Left colon (tissue), 2 donors: ENCODE data around the gene ETFA. TPM values are rescaled to one million over a fixed set of nuclear protein-coding genes. Genes with fewer than 3 reads are reported as not detected.

Experiments used
- ATAC-seq: fragments of 200-7000 bp; cut with Tn5 transposase; one replicate; pipeline ENCODE4 v1.9.1; 2020; ENCODE audit warnings: mild to moderate bottlenecking, moderate library complexity
- DNase-seq, 2 donors: peaks; one replicate each; pipeline ENCODE4 v3.0.0-alpha.2; 2020
- intact Hi-C, 2 donors: fragments of 100-400 bp; cut with DNase I in 1 of 2; cut with micrococcal nuclease in 1 of 2; formaldehyde crosslinking; loops; one replicate each; pipeline versions ENCODE4 v1.11.2 to v1.14.0; 2022; cut with DNase I, micrococcal nuclease
- long read RNA-seq: library from polyadenylated mRNA; unstranded; transcript quantifications from one replicate; pipeline ENCODE4 v2.0.0, GENCODE V29; 2021
- total RNA-seq, 2 donors: library from RNA; stranded (reverse); fragmentation: NEBNext Ultra II Directional; extraction: Animal tissue kit (Norgen Biotek cat#: 25700); gene quantifications; one replicate each; pipeline ENCODE4 v1.2.1, GENCODE V29; 2021
- donor health status: DM: no; HTN: no; CAD: no.
- donor health status: DM: yes; HTN: yes; CAD: no.

ETFA gene
- total RNA-seq, result 100 to 1,000 TPM; 271 to 289 TPM
- long read RNA-seq, transcript ETFA-203 (12 exons, 2,287 nt), result major isoform, 291 of 387 reads
- long read RNA-seq, transcript ETFA-202 (11 exons, 1,346 nt), result minor isoform, 37 of 387 reads
- long read RNA-seq, partial matches to known transcripts, result 18 of 387 reads
- long read RNA-seq, other reads (novel, unspliced or antisense), result 34 of 387 reads

GRCh38 chr15:76311100-76311953 is at the start of gene ETFA:
TSS of gene ETFA (minus strand) at chr15:76311469. CDS start at chr15:76311388, 81 bp downstream.
- ATAC-seq (peak; percentile 97), DNase-seq (peak; percentile 98 to 99)
- intact Hi-C loops, result no loop called here

DNA sequence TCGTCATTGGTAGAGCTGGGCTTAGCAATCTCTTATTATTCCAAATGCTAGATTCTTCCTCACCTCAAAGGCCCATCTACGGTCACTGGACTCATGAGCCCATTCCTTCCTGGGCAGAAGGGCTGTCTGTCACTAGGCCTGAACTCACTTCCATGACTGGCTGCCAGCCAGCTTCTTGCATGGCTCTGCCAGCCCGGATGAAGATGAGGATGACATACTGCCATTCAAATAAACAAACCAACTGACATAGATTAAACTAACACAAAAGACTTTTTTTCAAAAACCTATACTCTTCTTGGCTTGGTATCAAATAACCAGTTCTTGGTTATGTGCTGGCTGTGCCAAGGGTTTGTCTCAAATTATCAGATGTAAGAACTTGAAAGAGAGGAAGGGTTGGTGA is 49.1 kb upstream of the ETFA start:
- intact Hi-C loops, result no loop called here
- DNase-seq (no peak), ATAC-seq (no peak)

DNA sequence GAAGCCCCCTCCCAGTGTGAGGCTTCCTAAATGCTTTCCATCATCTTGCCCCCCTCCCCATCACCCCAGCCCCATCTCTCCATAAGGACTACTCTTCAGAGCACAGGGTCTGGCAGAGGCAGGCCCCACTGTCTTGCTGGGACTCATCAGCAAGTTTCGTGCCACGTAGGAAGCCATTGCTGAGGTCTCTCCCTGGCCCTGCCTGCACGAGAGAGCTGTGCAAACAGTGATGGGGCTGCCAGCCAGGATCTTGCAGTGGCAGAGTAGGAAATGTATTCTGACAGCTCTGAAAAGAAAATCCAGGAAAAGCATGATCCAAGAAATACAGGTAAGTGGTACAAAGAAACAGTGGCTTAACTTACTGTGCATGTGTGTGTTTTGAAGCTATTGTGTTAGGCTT is 47.9 kb upstream of the ETFA start:
- no peak for DNase-seq
- peak; percentile 56 for ATAC-seq
- intact Hi-C loops, result no loop called here

GRCh38 chr15:76358453-76358852 is 47.2 kb upstream of the ETFA start:
- DNase-seq, result no peak
- ATAC-seq, result peak; percentile 84
- intact Hi-C loops, result no loop called here

DNA sequence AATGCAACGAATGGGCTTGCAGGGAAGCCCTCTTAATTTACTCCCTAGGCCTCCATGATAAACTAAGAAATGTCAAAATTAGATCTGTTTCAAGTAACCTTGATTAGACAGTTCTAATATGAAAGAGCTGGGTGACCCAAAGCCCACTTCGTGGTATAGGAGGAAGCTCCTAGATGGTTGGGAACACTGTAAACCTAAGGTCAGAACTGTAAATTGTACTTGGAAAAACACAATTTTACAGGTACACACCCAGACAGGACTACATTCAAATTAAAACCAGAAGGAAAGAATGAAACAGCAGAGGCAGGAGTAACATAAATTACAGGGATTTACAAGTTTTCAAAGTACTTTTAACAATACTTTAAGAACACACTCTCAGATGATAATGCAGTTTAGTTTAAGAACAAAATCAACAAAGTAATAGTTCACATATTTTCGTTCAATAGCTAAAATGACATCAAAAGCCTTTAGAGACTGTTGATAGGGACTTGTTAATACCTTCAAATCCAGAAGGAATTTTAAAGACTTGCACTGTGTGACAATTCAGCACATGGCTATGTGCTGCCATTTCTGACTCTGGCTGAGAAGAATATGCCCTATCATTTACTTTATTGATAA is 43.7 kb upstream of the ETFA start:
- ATAC-seq (peak; percentile 69), DNase-seq (no peak)
- intact Hi-C loops, result no loop called here

DNA sequence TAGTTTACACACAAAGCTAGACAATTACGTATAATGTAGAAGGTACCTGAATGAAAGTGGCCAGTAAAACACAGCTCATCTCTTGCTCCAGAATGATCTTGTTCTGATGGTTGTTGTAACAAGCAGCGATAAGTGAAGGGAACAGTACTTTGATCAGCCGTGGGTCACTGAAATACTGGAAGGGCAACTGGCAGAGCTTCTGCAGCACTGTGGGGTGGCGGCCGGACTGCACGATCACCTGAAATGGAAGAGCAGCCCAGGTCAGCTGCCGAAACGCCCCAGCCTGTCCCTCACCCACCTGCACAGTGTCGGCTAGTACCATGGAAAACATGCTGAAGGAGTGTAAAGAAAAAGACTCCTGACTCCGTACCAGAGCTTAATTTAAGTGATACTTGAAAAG is 42.6 kb upstream of the ETFA start:
- ATAC-seq (peak; percentile 13), DNase-seq (no peak)
- intact Hi-C loops, result no loop called here

GRCh38 chr15:76353023-76353577 is 41.8 kb upstream of the ETFA start:
- intact Hi-C loops, result no loop called here
- ATAC-seq (no peak), DNase-seq (no peak)

DNA sequence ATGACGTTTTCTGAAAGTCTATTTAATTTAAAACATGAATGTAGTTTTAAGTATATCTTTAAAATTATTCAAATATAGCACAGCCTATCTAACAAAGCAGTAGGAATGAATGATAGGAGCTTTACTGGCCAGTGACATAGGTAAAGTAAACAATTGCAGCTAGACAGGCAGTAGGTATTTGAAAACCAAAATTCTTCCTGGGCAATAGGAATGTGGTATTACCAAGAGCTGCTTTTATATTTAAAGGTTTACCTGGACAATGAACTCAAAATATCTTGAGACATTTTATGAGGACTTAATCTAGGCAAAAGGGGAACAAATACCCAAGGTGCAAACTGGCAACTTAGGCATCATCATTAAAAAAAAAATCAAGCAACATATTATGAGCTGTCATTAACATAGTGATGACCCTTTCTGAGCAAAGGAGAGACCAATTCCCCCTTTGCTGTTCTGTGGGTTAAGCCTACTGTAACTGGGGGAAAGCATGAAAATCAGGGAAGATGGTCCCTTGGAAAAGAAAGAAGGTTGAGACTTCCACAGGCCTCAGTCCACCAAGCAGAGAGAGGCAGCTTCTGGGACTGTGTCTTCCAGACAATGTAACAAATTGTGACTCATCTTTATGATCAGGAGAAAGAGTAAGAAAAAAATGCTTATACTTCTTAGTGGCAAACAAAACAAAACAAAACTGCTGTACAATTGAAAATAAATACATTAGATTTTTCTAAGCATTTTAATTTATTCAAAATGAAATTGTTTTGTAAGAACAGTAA is 38.2 kb upstream of the ETFA start:
- no peak for DNase-seq
- intact Hi-C loops, result no loop called here
- ATAC-seq, result no peak

DNA sequence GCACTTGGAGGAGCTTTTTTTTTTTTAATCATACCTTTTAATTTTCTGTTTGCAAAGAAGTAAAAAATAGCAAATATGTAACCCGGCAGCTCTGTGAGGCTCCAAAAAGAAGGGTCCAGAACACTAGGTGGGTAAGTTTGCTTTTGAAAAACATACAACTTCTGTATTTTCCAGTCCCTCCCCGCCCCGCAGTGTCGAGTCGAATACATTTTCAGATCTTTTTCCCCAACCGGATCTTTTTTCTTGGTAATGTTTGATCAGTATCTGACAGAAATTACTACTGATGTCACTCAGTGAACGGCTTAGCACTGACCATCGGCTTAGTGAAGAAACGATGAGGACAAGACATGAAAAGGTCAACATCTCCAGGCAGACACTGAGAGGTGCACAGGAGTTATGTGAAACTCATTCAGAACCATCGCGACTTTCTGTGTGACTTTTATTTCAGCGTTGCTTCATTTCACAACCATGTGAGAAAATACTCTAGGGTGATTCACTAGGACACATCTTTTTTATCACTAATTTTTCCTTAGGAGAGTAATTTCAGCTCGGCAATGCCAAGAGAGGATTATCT is 36.3 kb upstream of the ETFA start:
- intact Hi-C loops, result no loop called here
- DNase-seq, result no peak
- ATAC-seq, result no peak

GRCh38 chr15:76346669-76347481 is 35.6 kb upstream of the ETFA start:
- intact Hi-C loops, result no loop called here
- peak in 1 of 2 donors; percentile 58 for DNase-seq

DNA sequence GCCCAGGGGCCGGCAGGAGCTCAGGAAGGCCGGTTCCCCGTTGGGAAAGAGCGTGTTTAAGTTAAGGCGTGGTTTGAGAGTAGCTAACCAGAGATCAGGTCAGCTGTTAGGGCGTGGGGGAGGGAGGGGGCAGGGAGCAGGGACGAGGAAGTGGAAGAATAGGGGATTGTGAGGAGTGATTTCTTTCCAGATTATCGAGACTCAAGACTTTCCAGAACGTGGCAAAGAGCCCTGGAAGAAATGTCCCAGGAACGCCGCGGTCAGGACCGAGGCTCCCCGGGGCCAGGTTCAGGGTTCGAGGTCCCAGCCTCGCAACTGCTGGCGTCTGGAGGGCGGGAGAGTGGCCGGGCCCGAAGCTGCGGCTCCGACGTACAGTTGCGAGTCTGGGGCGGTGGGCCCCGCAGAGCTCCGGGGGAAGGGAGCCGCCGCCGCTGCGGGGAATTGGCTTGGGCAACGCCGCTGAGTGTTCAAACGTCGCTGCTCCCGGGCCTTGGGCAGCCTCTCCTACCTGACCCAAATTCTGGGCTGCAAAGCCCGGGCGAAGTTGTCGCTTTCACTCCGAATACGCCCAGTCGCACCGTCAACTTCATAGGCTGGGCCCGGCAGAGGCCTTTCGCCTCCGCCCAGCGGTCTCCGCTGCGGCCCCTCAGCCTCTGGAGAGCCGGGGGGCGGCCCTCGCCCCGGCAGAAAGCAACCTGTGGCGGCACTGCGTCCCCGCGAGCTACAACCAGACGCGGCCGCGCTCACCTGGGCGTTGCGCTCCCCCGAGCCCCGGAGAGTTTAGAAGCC is 34.8 kb upstream of the ETFA start:
- peak; percentile 82 to 85 for DNase-seq
- intact Hi-C loops, result no loop called here
- ATAC-seq, result peak; percentile 74

More at GRCh38 chr15:76346669-76347481, 35.6 kb upstream of the ETFA start:
- peak; percentile 59 for ATAC-seq

DNA sequence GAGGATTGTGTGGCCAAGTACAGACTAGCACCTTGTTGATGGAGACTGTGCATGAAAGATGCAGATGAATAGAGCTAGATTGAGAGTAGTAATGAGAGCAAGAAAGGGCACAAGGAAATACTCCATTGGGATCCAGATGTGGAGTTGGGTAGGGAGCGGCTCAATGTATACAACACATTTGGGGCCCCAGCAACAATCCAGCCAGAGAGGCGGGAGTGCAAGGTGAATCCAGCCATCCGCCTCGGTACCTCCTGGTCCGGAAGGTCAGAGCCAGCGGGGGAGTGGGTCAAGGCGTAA is 34.3 kb upstream of the ETFA start:
- intact Hi-C loops, result no loop called here
- no peak for DNase-seq
- ATAC-seq, result no peak

- intact Hi-C loops, result no loop called here
- ATAC-seq (no peak), DNase-seq (no peak)
Measured at GRCh38 chr15:76344893-76345582, 33.8 kb upstream of the ETFA start.

- intact Hi-C loops, result no loop called here
- no peak for ATAC-seq
- DNase-seq, result no peak
Measured at GRCh38 chr15:76343313-76343996, 32.2 kb upstream of the ETFA start.

GRCh38 chr15:76342382-76343201 is 31.3 kb upstream of the ETFA start:
- peak in 1 of 2 donors; percentile 57 for DNase-seq
- intact Hi-C loops, result no loop called here
- ATAC-seq, result peak; percentile 28

GRCh38 chr15:76342058-76342381 is 30.8 kb upstream of the ETFA start:
- intact Hi-C loops, result no loop called here
- DNase-seq (no peak), ATAC-seq (no peak)
